Measurements from ENCODE around the gene DOCK6.

The DOCK6 gene

DNA sequence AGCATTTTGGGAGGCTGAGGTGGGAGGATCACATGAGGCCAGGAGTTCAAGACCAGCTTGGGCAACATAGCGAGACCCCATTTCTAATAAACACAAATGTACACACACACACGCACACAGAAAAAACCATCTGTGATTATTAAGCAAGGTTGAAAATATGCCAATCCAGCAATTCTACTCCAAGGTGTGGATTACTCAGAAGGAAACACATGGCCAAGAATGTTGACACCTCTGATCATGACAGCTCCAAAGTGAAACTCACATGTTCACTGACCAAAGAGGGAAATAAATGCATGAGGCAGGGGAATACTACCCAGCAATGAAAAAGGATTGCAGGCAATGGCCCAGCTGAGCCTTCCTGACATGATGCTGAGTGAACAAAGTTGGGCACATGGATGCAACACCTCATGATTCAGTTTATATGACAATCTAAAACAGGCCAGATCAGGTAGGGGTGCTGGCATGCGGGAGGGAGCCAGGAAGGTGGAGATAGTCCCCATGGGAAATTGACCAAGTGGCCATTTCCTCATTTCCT lies 4.4 kb downstream of the DOCK6 start:
- ATAC-seq = no peak
- no peak for TF ChIP-seq PPARA (CRISPR knock-in tag; IDR thresholded peaks at IDR 0.05; ENCODE audit: borderline replicate concordance)
- no peak for TF ChIP-seq TCF4 (CRISPR knock-in tag; IDR thresholded peaks at IDR 0.05; ENCODE audit: borderline replicate concordance)
- TF ChIP-seq CSDC2 (CRISPR knock-in tag; IDR thresholded peaks at IDR 0.05) = no peak
- TF ChIP-seq TOX (CRISPR knock-in tag; IDR thresholded peaks at IDR 0.05; ENCODE audit: borderline replicate concordance) = no peak
- no peak for TF ChIP-seq ZFP30 (CRISPR knock-in tag; IDR thresholded peaks at IDR 0.05)
- no peak for TF ChIP-seq ZNF565 (CRISPR knock-in tag; conservative IDR thresholded peaks at IDR 0.05; ENCODE audit: low read depth)
- TF ChIP-seq ZNF70 (CRISPR knock-in tag; IDR thresholded peaks at IDR 0.05) = no peak
- TF ChIP-seq, protein P1, sequence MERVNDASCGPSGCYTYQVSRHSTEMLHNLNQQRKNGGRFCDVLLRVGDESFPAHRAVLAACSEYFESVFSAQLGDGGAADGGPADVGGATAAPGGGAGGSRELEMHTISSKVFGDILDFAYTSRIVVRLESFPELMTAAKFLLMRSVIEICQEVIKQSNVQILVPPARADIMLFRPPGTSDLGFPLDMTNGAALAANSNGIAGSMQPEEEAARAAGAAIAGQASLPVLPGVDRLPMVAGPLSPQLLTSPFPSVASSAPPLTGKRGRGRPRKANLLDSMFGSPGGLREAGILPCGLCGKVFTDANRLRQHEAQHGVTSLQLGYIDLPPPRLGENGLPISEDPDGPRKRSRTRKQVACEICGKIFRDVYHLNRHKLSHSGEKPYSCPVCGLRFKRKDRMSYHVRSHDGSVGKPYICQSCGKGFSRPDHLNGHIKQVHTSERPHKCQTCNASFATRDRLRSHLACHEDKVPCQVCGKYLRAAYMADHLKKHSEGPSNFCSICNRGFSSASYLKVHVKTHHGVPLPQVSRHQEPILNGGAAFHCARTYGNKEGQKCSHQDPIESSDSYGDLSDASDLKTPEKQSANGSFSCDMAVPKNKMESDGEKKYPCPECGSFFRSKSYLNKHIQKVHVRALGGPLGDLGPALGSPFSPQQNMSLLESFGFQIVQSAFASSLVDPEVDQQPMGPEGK (CRISPR knock-in tag; IDR thresholded peaks at IDR 0.05; ENCODE audit: borderline replicate concordance) = no peak

GRCh38 chr19:11256189-11256588 lies 6.1 kb downstream of the DOCK6 start:
- TF ChIP-seq CREB5 (CRISPR knock-in tag; IDR thresholded peaks at IDR 0.05; ENCODE audit: low read depth) = no peak
- TF ChIP-seq, protein P2, sequence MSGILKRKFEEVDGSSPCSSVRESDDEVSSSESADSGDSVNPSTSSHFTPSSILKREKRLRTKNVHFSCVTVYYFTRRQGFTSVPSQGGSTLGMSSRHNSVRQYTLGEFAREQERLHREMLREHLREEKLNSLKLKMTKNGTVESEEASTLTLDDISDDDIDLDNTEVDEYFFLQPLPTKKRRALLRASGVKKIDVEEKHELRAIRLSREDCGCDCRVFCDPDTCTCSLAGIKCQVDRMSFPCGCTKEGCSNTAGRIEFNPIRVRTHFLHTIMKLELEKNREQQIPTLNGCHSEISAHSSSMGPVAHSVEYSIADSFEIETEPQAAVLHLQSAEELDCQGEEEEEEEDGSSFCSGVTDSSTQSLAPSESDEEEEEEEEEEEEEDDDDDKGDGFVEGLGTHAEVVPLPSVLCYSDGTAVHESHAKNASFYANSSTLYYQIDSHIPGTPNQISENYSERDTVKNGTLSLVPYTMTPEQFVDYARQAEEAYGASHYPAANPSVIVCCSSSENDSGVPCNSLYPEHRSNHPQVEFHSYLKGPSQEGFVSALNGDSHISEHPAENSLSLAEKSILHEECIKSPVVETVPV (CRISPR knock-in tag; IDR thresholded peaks at IDR 0.05) = no peak
- no peak for ATAC-seq

DNA sequence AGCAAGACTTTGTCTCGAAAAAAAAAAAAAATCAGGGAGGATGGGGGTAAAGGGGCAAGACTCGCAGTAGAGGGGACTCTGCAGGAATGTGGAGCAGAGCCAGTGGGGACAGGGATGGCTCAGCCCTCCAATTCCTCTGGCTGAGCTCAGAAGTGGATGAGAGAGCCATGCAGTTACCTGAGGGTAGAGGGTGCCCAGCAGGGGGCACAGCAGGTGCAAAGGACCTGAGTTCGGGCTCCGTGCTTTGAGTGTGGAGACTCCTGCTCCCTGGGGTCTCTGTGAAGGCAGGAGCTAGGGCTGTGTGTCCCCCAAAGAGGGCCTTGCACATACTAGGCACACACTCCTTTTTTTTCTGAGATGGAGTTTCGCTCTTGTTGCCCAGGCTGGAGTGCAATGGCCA lies 7.7 kb downstream of the DOCK6 start:
- no peak for TF ChIP-seq GLIS3 (CRISPR knock-in tag; IDR thresholded peaks at IDR 0.05)
- TF ChIP-seq OSR1 (CRISPR knock-in tag; IDR thresholded peaks at IDR 0.05) = no peak
- TF ChIP-seq TCF4 (CRISPR knock-in tag; IDR thresholded peaks at IDR 0.05; ENCODE audit: borderline replicate concordance) = no peak
- TF ChIP-seq ZFP30 (CRISPR knock-in tag; IDR thresholded peaks at IDR 0.05) = no peak
- no peak for TF ChIP-seq ZFP3 (CRISPR knock-in tag; IDR thresholded peaks at IDR 0.05)
- TF ChIP-seq, protein P3, sequence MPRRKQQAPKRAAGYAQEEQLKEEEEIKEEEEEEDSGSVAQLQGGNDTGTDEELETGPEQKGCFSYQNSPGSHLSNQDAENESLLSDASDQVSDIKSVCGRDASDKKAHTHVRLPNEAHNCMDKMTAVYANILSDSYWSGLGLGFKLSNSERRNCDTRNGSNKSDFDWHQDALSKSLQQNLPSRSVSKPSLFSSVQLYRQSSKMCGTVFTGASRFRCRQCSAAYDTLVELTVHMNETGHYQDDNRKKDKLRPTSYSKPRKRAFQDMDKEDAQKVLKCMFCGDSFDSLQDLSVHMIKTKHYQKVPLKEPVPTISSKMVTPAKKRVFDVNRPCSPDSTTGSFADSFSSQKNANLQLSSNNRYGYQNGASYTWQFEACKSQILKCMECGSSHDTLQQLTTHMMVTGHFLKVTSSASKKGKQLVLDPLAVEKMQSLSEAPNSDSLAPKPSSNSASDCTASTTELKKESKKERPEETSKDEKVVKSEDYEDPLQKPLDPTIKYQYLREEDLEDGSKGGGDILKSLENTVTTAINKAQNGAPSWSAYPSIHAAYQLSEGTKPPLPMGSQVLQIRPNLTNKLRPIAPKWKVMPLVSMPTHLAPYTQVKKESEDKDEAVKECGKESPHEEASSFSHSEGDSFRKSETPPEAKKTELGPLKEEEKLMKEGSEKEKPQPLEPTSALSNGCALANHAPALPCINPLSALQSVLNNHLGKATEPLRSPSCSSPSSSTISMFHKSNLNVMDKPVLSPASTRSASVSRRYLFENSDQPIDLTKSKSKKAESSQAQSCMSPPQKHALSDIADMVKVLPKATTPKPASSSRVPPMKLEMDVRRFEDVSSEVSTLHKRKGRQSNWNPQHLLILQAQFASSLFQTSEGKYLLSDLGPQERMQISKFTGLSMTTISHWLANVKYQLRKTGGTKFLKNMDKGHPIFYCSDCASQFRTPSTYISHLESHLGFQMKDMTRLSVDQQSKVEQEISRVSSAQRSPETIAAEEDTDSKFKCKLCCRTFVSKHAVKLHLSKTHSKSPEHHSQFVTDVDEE (CRISPR knock-in tag; IDR thresholded peaks at IDR 0.05) = no peak
- no peak for TF ChIP-seq ZNF565 (CRISPR knock-in tag; conservative IDR thresholded peaks at IDR 0.05; ENCODE audit: low read depth)
- no peak for TF ChIP-seq ISL1 (CRISPR knock-in tag; IDR thresholded peaks at IDR 0.05)
- TF ChIP-seq RARB (CRISPR knock-in tag; IDR thresholded peaks at IDR 0.05) = no peak
- TF ChIP-seq, protein P2 (CRISPR knock-in tag; IDR thresholded peaks at IDR 0.05) = no peak
- TF ChIP-seq CREB5 (CRISPR knock-in tag; IDR thresholded peaks at IDR 0.05; ENCODE audit: low read depth) = no peak
- no peak for TF ChIP-seq SNAI2 (CRISPR knock-in tag; IDR thresholded peaks at IDR 0.05)
- TF ChIP-seq PPARA (CRISPR knock-in tag; IDR thresholded peaks at IDR 0.05; ENCODE audit: borderline replicate concordance) = no peak
- no peak for TF ChIP-seq CSDC2 (CRISPR knock-in tag; IDR thresholded peaks at IDR 0.05)
- TF ChIP-seq ARNTL (CRISPR knock-in tag; IDR thresholded peaks at IDR 0.05; ENCODE audit: borderline replicate concordance, low read depth) = no peak
- TF ChIP-seq ZNF70 (CRISPR knock-in tag; IDR thresholded peaks at IDR 0.05) = no peak
- TF ChIP-seq, protein P1 (CRISPR knock-in tag; IDR thresholded peaks at IDR 0.05; ENCODE audit: borderline replicate concordance) = no peak
- no peak for TF ChIP-seq ZNF8 (CRISPR knock-in tag; IDR thresholded peaks at IDR 0.05)
- ATAC-seq = no peak

All from SK-N-SH treated with all-trans-retinoic acid at 6 μM for 48 hours (cell line).